NB4 (cell line): ENCODE results near the gene NR3C2.

Experiments used
- POLR2A ChIP-seq: IDR thresholded peaks from 2 replicates; pipeline ENCODE4 v1.6.1; 2011; ENCODE audit warnings: mild to moderate bottlenecking; ENCODE audit not compliant: insufficient read length; ENCODE audit errors: extremely low read depth
- TF ChIP-seq, protein P1 (sequence below): IDR thresholded peaks from 2 replicates; pipeline ENCODE4 v1.6.1; 2011; ENCODE audit warnings: low read depth, low read length
- TF ChIP-seq, protein P2 (sequence below): IDR thresholded peaks from one replicate; pipeline ENCODE4 v1.5.1; 2012; ENCODE audit warnings: low read depth, low read length

DNA sequence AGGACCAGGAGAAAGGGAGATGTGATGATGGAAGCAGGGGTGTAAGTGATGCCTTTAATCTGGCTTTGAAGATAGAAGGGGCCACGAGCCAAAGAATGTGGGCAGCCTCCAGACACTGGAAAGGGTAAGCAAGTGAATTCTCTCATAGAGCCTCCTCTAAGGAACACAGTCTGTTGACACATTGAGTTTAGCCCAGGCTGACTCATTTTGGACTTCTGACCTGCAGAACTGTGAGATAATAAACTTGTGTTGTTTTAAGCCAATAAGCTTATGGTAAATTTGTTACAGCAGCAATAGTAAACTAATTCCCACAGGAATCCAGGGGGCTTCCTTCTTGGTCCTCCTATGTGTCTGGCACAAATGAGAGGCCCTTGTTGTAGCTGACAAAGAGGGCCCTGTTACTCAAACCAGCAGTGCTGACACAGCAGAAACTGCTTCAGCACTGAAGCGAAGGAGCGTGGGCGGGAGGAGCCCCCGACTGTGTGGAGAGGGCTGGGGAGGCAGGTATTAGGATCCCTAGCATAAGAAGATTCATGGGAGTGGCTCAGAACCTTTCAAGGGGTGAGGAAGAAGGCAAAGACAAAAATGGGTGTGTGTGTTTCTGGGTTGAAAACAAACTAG is 268.7 kb downstream of the NR3C2 start:
- TF ChIP-seq, protein P1, sequence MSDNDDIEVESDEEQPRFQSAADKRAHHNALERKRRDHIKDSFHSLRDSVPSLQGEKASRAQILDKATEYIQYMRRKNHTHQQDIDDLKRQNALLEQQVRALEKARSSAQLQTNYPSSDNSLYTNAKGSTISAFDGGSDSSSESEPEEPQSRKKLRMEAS: no peak
- TF ChIP-seq, protein P2, sequence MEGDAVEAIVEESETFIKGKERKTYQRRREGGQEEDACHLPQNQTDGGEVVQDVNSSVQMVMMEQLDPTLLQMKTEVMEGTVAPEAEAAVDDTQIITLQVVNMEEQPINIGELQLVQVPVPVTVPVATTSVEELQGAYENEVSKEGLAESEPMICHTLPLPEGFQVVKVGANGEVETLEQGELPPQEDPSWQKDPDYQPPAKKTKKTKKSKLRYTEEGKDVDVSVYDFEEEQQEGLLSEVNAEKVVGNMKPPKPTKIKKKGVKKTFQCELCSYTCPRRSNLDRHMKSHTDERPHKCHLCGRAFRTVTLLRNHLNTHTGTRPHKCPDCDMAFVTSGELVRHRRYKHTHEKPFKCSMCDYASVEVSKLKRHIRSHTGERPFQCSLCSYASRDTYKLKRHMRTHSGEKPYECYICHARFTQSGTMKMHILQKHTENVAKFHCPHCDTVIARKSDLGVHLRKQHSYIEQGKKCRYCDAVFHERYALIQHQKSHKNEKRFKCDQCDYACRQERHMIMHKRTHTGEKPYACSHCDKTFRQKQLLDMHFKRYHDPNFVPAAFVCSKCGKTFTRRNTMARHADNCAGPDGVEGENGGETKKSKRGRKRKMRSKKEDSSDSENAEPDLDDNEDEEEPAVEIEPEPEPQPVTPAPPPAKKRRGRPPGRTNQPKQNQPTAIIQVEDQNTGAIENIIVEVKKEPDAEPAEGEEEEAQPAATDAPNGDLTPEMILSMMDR: no peak
- no peak for TF ChIP-seq POLR2A
